Measurements from ENCODE around the gene ARID1B.
A peak's percentile ranks its signal among the peaks of the same experiment; 100 is the strongest.
"Not testable (repeated sequence)": the region's sequence is repeated elsewhere in the genome, so short reads cannot be mapped to it uniquely, and the experiment has no call there.

Gene ARID1B

DNA sequence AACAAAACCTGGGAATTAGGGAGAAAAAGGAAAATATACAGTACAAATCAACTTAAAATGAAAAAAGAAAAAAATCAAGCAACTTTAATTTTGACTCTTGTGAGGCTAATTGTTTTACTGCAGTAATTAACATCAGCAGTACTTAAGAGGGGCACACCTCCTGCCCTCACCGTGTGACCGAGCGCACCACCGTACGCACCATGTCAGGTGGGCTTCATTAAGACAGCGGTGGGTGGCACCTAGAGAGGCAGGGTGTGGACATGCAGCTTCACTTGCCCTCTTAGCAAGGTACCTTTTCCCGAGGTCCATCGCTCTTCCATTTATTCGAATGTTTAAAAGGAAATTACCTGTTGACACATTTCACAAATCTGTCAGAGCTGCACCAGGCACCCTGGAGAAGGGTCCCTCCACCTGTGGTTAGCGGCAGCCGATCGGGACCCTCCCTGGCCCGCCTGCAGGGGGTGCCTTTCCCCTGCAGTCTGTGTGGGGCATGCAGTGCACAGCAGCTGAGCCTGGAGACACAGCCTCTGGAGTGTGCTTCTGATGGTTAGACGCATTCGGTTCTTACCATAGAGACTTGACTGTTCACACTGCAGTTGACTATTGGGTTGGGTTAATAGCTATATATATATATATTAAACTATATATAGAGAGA lies 362.0 kb downstream of the ARID1B start:
- no peak overlapping the region for H3K4me3 ChIP-seq (replicated peaks; ENCODE audit: low read depth, low read length)
- no peak for DNase-seq (ENCODE audit: extremely low read depth, low read depth)
- TF ChIP-seq, protein P1, sequence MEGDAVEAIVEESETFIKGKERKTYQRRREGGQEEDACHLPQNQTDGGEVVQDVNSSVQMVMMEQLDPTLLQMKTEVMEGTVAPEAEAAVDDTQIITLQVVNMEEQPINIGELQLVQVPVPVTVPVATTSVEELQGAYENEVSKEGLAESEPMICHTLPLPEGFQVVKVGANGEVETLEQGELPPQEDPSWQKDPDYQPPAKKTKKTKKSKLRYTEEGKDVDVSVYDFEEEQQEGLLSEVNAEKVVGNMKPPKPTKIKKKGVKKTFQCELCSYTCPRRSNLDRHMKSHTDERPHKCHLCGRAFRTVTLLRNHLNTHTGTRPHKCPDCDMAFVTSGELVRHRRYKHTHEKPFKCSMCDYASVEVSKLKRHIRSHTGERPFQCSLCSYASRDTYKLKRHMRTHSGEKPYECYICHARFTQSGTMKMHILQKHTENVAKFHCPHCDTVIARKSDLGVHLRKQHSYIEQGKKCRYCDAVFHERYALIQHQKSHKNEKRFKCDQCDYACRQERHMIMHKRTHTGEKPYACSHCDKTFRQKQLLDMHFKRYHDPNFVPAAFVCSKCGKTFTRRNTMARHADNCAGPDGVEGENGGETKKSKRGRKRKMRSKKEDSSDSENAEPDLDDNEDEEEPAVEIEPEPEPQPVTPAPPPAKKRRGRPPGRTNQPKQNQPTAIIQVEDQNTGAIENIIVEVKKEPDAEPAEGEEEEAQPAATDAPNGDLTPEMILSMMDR (IDR thresholded peaks at IDR 0.05; ENCODE audit: low read depth, low read length, missing control alignments), result peak; percentile 45

DNA sequence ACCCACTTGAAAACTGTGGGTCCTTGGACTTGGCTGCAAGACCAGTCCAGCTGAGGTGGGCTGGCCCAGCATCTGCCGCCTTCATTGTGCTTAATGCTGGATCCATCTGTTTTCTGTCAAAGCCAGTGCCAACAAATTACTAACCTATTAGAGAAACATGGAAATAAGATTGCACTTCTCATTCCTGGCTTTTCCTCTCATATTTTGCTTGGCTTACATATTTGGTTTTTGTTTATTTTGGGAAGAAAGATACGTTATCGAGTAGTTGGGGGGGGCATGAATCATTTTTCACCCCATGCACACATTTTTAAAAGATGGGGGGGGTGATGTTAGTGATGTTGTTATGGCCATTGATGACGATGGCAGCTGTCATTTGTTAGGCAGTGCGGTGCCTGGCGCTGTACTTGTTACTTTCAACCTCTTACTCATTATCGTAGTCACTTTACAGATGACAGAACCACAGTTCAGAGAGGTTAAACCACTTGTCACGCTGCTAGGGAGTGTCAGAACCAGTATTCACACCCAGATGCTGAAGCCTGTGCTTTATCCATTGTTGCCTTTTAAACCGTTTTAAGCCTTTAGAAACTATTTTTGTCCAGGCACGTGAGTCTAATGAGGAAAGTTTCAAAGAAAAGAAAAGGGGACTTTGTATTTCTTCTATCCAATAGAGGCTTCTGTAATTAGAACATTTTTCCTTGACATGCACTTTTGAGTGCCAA lies 366.2 kb downstream of the ARID1B start:
- TF ChIP-seq, protein P1 (IDR thresholded peaks at IDR 0.05; ENCODE audit: low read depth, low read length, missing control alignments), result no peak
- no peak for DNase-seq (ENCODE audit: extremely low read depth, low read depth)
- no peak overlapping the region for H3K4me3 ChIP-seq (replicated peaks; ENCODE audit: low read depth, low read length)

DNA sequence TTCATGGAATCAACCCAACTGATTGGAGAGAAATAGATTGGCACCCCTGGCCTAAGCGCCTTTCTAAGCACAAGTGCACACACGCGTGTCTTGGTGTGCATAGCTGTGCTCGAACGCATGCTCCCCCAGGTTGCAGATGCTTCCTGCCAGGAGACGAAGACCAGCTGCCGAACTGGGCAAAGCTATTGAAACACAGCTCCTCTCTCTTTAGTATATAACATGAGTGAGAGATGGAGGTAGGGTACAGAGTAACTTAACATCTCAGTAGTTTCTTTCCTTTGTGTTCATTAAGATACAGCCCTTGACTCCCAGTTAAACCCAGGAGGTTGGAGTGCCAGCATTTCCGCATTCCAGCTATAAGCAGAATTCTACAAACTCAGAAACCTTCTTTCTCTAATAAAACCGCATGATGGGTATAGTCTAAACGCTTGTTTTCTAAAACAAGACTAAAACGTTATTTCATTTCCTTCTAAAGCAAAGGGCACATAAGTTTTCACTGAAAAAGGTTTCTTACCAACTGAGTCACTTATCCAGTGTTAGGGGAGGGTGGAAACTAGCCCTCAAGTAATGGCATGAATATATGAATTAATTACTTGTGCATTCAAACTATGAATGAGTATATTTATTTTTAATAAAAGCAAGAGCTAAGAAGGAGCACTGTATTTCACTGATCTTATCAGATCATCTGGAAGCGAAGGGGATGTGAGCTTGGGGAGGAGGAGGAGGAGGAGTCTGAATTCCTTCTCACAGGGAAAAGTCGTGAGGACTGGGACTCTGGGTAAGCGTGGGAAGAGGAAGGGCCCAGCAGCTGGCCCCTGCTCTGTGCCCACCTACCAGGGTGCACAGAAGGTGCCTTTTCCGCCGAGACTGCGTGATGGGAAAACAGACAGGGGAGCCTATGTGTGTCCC lies 367.0 kb downstream of the ARID1B start:
- H3K4me3 ChIP-seq (replicated peaks; ENCODE audit: low read depth, low read length), result no peak overlapping the region
- TF ChIP-seq, protein P1 (IDR thresholded peaks at IDR 0.05; ENCODE audit: low read depth, low read length, missing control alignments), result no peak
- DNase-seq (ENCODE audit: extremely low read depth, low read depth), result no peak

DNA sequence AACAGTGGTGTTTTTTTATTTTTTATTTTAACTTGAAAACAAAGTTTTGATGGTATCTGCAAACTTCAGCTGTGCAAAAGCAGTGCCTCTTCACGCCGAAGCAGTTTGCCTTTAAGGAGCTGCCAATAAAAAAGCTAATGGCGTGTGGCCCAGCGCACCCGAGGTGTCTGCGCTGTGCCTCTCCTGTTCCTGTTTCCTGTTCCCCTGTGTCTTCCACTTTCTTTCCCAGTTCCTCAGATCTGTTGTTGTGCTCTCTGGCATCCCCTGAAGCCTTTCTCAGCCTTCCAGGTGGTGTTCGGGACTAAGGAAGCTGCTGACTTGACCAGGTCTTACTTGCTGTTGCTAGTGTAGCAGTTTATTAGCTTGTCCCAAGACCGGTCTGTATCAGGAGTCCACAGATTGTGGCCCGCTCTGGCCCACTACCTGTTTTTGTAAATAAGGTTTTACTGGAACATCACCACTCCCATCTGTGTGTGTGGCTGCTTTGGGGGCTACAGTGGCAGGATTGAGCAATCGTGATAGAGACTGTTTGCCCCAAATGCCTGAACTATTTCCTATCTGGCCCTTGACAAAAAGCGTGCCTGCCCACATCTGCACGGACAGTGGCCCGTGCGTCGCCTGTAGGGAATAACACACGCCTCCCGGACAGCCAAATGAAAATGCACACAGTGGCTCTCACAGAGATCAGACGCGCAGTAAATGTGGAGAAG lies 367.8 kb downstream of the ARID1B start:
- H3K4me3 ChIP-seq (replicated peaks; ENCODE audit: low read depth, low read length), result no peak overlapping the region
- no peak for DNase-seq (ENCODE audit: extremely low read depth, low read depth)

DNA sequence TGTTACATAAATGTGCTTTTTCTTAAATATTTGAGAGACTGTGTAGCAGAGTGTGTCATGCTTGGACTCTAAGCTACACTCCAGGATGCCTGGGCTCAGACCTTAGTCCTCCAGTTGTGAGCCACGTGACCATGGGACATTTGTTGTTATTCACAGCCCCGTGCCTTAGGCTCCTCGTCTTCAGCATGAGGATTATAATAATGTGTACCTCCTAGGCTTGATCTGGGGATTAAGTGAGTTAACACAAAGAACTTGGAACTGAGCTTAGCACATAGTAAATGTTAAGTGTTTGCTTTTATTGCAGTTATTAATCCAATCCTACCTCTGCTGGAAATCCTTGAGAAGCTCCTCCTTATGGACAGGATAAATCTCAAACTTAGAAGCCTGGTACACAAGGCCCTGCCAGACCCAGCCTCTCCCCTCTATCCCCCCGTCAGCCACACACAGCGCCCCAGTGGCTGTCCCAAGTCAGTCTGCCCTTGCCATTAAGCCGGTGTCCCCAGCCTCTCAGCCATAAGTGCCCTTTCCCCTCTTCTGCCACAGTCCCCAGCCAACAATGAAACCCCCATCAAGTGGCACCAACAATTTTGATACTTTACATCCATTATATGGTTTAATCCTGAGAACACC lies 368.6 kb downstream of the ARID1B start:
- TF ChIP-seq, protein P1 (IDR thresholded peaks at IDR 0.05; ENCODE audit: low read depth, low read length, missing control alignments), result no peak
- H3K4me3 ChIP-seq (replicated peaks; ENCODE audit: low read depth, low read length), result no peak overlapping the region
- DNase-seq (ENCODE audit: extremely low read depth, low read depth), result no peak

More for the DNA sequence above, 367.8 kb downstream of the ARID1B start:
- TF ChIP-seq, protein P1 (IDR thresholded peaks at IDR 0.05; ENCODE audit: low read depth, low read length, missing control alignments), result no peak

DNA sequence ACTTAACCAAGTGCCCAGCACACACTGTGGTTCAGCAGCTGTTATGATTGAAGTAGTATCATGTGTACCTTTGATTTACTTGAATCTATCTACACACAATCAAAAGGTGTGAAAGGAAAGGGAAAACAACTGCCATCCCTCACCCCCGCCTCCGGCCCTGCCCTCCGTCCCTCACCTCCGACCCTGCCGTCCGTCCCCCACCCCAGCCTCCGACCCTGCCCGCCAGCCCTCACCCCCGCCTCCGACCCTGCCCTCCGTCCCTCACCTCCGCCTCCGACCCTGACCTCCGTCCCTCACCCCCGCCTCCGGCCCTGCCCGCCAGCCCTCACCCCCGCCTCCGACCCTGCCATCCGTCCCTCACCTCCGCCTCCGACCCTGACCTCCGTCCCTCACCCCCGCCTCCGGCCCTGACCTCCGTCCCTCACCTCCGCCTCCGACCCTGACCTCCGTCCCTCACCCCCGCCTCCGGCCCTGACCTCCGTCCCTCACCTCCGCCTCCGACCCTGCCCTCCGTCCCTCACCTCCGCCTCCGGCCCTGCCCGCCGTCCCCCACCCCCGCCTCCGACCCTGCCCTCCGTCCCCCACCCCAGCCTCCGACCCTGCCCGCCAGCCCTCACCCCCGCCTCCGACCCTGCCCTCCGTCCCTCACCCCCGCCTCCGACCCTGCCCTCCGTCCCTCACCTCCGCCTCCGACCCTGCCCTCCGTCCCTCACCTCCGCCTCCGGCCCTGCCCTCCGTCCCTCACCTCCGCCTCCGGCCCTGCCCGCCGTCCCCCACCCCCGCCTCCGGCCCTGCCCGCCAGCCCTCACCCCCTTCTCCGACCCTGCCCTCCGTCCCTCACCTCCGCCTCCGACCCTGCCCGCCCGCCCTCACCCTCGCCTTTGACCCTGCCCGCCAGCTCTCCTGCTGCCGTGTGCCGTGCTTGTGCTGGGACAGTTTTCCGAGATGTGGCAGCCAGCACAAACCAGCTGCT lies 370.2 kb downstream of the ARID1B start:
- DNase-seq (ENCODE audit: extremely low read depth, low read depth); H3K4me3 ChIP-seq (replicated peaks; ENCODE audit: low read depth, low read length): not testable (repeated sequence)
